ENCODE measurements around the gene MDGA2.

GRCh38 chr14:47194055-47194454, 481.4 kb downstream of the MDGA2 start:
- TF ChIP-seq, protein P1, sequence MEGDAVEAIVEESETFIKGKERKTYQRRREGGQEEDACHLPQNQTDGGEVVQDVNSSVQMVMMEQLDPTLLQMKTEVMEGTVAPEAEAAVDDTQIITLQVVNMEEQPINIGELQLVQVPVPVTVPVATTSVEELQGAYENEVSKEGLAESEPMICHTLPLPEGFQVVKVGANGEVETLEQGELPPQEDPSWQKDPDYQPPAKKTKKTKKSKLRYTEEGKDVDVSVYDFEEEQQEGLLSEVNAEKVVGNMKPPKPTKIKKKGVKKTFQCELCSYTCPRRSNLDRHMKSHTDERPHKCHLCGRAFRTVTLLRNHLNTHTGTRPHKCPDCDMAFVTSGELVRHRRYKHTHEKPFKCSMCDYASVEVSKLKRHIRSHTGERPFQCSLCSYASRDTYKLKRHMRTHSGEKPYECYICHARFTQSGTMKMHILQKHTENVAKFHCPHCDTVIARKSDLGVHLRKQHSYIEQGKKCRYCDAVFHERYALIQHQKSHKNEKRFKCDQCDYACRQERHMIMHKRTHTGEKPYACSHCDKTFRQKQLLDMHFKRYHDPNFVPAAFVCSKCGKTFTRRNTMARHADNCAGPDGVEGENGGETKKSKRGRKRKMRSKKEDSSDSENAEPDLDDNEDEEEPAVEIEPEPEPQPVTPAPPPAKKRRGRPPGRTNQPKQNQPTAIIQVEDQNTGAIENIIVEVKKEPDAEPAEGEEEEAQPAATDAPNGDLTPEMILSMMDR (IDR thresholded peaks at IDR 0.05; ENCODE audit: borderline replicate concordance, extremely low read depth, low read length, poor library complexity, severe bottlenecking) = no peak
- no peak for TF ChIP-seq EZH2 (IDR thresholded peaks at IDR 0.05; ENCODE audit: borderline replicate concordance, low read depth, low read length, severe bottlenecking)
